Activated CD8-positive, alpha-beta T cell treated with anti-CD3 and anti-CD28 coated beads for 36 hours (primary cell): ENCODE results near the gene OTOF. TPM values are rescaled to one million over a fixed set of nuclear protein-coding genes. Genes with fewer than 3 reads are reported as not detected.

Experiments used
- ATAC-seq: fragments of 200-7000 bp; cut with Tn5 transposase; one replicate; pipeline ENCODE4 v1.10.0; 2021; ENCODE audit warnings: mild to moderate bottlenecking, moderate library complexity
- CTCF ChIA-PET: fragments of 350-600 bp; sonication (Branson Sonifier 250); formaldehyde crosslinking; loops from one replicate; lab custom pipeline; 2021; ENCODE audit warnings: antibody characterized with exemption; lab: Charles Lee
- POLR2A ChIA-PET: fragments of 350-600 bp; sonication (Branson Sonifier 250); formaldehyde crosslinking; loops from one replicate; lab custom pipeline; 2021; ENCODE audit warnings: antibody characterized with exemption; lab: Charles Lee
- DNase-seq: peaks from one replicate; pipeline ENCODE4 v3.0.0-alpha.2; 2020
- H3K27ac Mint-ChIP-seq: one replicate; pipeline ENCODE4 v1.8.0; 2021; ENCODE audit warnings: mild to moderate bottlenecking, mixed read lengths
- H3K27me3 Mint-ChIP-seq: one replicate; pipeline ENCODE4 v1.8.0; 2021; ENCODE audit warnings: mixed read lengths
- H3K36me3 Mint-ChIP-seq: one replicate; pipeline ENCODE4 v1.8.0; 2021; ENCODE audit warnings: low read depth, mixed read lengths
- H3K4me1 Mint-ChIP-seq: one replicate; pipeline ENCODE4 v1.8.0; 2021; ENCODE audit warnings: low read depth, mixed read lengths
- H3K4me3 Mint-ChIP-seq: one replicate; pipeline ENCODE4 v1.8.0; 2021; ENCODE audit warnings: mild to moderate bottlenecking, moderate library complexity, mixed read lengths
- H3K9me3 Mint-ChIP-seq: one replicate; pipeline ENCODE4 v1.8.0; 2021; ENCODE audit warnings: mixed read lengths
- intact Hi-C: fragments of 100-400 bp; cut with micrococcal nuclease; formaldehyde crosslinking; loops from one replicate; pipeline ENCODE4 v1.10.0; 2022
- total RNA-seq, 2 experiments: library from RNA; stranded (reverse); gene quantifications; one replicate each; pipeline ENCODE4 v1.2.3, GENCODE V29; 2021
- TF ChIP-seq, protein P1 (sequence below): fragments of 200-600 bp; IDR thresholded peaks from one replicate; pipeline ENCODE4 v1.8.0; 2022; ENCODE audit warnings: antibody characterized with exemption, mild to moderate bottlenecking

The OTOF gene
- total RNA-seq, 2 experiments from 2014 or later = 0.60 to 0.81 TPM

DNA sequence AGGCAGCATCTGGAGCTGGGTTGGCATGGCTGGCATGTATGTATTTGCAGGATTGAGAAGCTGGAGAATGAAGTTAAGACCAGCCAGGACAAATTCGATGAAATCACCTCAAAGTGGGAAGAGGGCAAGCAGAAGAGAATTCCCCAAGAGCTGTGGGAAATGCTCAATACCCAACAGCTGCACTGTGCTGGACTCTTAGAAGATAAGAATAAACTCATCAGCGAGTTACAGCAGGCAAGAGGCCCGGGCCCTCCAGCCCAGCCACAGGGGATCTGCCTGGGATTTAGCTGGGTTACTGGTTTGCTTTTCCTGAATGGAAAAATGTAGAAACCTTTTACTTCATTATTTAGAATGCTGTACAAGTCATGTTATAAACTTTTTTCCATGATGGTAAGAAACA, 53.7 kb downstream of the OTOF start:
- ChIA-PET POLR2A (interaction anchor here (1.6 kb wide), 1 partner anchor 9 kb away, joined by 3 read pairs; no protein-coding TSS in a partner anchor), CTCF (no interaction called here)
- Mint-ChIP-seq H3K36me3 (no peaks in the 10 kb centered on the region), H3K27ac (no peak overlapping the region), H3K27me3 (no peaks in the 10 kb centered on the region), H3K9me3 (no peaks in the 10 kb centered on the region), H3K4me3 (no peak overlapping the region), H3K4me1 (no peaks in the 10 kb centered on the region)
- TF ChIP-seq, protein P1, sequence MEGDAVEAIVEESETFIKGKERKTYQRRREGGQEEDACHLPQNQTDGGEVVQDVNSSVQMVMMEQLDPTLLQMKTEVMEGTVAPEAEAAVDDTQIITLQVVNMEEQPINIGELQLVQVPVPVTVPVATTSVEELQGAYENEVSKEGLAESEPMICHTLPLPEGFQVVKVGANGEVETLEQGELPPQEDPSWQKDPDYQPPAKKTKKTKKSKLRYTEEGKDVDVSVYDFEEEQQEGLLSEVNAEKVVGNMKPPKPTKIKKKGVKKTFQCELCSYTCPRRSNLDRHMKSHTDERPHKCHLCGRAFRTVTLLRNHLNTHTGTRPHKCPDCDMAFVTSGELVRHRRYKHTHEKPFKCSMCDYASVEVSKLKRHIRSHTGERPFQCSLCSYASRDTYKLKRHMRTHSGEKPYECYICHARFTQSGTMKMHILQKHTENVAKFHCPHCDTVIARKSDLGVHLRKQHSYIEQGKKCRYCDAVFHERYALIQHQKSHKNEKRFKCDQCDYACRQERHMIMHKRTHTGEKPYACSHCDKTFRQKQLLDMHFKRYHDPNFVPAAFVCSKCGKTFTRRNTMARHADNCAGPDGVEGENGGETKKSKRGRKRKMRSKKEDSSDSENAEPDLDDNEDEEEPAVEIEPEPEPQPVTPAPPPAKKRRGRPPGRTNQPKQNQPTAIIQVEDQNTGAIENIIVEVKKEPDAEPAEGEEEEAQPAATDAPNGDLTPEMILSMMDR = no peak
- intact Hi-C loops = no loop called here
- ATAC-seq (no peak), DNase-seq (no peak)

DNA sequence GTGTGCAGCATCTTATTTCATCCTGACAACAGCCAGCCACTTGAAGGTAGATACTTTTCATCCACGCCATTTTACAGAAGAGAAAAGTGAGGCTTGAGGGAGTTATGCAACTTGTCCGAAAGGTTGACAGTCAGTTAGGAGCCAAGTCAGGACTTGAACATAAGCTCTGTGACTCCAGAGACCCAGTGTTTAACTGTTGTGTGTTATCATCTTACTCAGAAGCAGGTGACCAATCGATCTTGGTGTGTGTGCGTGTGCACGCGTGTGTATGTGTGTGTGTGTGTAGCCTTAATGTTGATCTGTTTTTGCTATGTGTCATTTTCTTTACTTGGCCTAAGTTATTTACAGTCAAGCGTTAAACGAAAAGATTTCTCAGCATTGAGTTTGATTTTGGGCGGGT, 54.2 kb downstream of the OTOF start:
- H3K4me3 Mint-ChIP-seq = no peak overlapping the region

DNA sequence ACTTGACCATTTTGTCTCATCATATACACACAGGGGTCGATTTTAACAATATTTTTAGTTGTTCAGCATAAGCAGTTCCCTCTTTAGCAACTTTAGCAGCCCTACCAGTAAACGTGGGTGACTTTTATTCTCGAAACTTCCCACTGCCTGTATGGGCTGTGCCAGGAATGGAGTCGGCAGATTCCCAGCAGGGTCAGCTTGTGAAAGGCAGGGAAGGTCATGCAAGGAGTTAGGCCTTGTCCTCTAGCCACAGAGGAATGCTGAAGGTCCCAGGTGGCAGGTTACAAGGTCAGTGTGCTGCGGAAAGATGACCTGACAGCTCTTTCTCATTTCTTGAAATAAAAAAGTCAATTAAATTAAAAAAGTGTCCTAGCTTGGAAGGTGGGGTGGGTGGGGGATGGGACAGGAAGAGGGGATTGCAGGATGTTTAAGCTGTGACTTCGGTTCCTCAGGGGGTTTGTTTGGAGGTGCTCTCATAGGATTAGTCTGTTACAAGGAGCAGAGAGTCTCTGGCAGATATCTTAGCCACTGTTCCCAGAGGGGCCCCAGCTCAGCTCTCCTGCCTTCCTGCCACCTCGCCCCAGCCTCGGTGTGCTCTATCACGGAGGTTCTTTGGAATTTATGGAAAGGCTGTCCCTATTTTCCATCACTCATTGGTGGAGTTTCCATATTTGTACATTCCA, 54.8 kb downstream of the OTOF start:
- CTCF ChIA-PET = no interaction called here
- POLR2A ChIA-PET = interaction anchor here (0.5 to 1.6 kb wide), 2 partner anchors 10 to 78 kb away, joined by 3 read pairs; no protein-coding TSS in a partner anchor
- DNase-seq (no peak), ATAC-seq (no peak)
- intact Hi-C loops = no loop called here
- Mint-ChIP-seq H3K4me1 (no peaks in the 10 kb centered on the region), H3K27ac (no peak overlapping the region), H3K36me3 (no peaks in the 10 kb centered on the region), H3K4me3 (no peak overlapping the region), H3K9me3 (no peaks in the 10 kb centered on the region), H3K27me3 (no peaks in the 10 kb centered on the region)
- TF ChIP-seq, protein P1 = no peak

More for the DNA sequence above, 54.2 kb downstream of the OTOF start:
- Mint-ChIP-seq H3K27me3 (no peaks in the 10 kb centered on the region), H3K4me1 (no peaks in the 10 kb centered on the region), H3K27ac (no peak overlapping the region), H3K36me3 (no peaks in the 10 kb centered on the region), H3K9me3 (no peaks in the 10 kb centered on the region)
- TF ChIP-seq, protein P1 = no peak
- POLR2A ChIA-PET = interaction anchor here (1.6 kb wide), 1 partner anchor 9 kb away, joined by 3 read pairs; no protein-coding TSS in a partner anchor
- DNase-seq (no peak), ATAC-seq (no peak)
- intact Hi-C loops = no loop called here
- CTCF ChIA-PET = no interaction called here

GRCh38 chr2:26421961-26422360, 56.0 kb downstream of the OTOF start:
- no peaks in the 10 kb centered on the region for H3K36me3 Mint-ChIP-seq
- intact Hi-C loops = no loop called here
- H3K27me3 Mint-ChIP-seq = no peaks in the 10 kb centered on the region
- no peak overlapping the region for H3K27ac Mint-ChIP-seq
- no peak overlapping the region for H3K4me3 Mint-ChIP-seq
- CTCF ChIA-PET = no interaction called here
- H3K4me1 Mint-ChIP-seq = no peaks in the 10 kb centered on the region
- DNase-seq (no peak), ATAC-seq (no peak)
- POLR2A ChIA-PET = interaction anchor here (1.0 kb wide), 1 partner anchor 10 kb away, joined by 3 read pairs; no protein-coding TSS in a partner anchor
- TF ChIP-seq, protein P1 = no peak
- H3K9me3 Mint-ChIP-seq = no peaks in the 10 kb centered on the region

GRCh38 chr2:26414311-26414710, 63.6 kb downstream of the OTOF start:
- H3K9me3 Mint-ChIP-seq = no peaks in the 10 kb centered on the region
- no peaks in the 10 kb centered on the region for H3K27me3 Mint-ChIP-seq
- no peak for ATAC-seq
- TF ChIP-seq, protein P1 = no peak
- ChIA-PET CTCF (interaction anchor here (1.5 kb wide), 1 partner anchor 26 kb away, joined by 3 read pairs; no protein-coding TSS in a partner anchor), POLR2A (interaction anchor here (0.8 kb wide), 1 partner anchor 34 kb away, joined by 3 read pairs; no protein-coding TSS in a partner anchor)
- no peak overlapping the region for H3K27ac Mint-ChIP-seq
- H3K4me1 Mint-ChIP-seq = peaks cover 8% of the 10 kb centered on the region
- H3K4me3 Mint-ChIP-seq = no peak overlapping the region
- H3K36me3 Mint-ChIP-seq = no peaks in the 10 kb centered on the region
- no peak for DNase-seq
- intact Hi-C loops = no loop called here
